HG02885 (cell line): ENCODE measurements around the gene GPR55.

ENCODE experiments used
- ATAC-seq: cut with Tn5 transposase; IDR thresholded peaks from one replicate; pipeline ENCODE4 v1.9.1; 2021; ENCODE audit warnings: mild to moderate bottlenecking; ENCODE audit not compliant: unreplicated experiment, poor library complexity

Gene GPR55

GRCh38 chr2:230921806-230922595, 3.0 kb downstream of the GPR55 start:
- ATAC-seq = no peak

DNA sequence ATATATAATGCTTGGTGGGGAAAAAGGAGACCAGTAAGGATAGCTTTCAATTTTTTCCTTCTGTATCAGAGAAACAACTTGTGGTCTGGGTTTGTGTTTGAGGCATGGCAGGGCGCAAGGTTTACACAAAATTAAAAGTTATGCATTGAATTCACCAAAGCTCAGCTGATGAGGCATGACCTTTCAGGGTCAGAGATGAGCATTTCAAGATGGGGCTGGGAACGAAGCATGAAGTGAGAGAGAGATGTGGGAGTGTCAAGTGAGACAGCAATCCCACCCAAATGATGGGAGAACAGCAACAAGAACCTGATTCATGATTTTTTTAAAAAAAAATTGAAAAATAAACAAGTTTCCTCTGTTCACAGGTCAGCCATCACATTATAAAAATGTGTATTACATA, 4.9 kb downstream of the GPR55 start:
- ATAC-seq = no peak

GRCh38 chr2:230919681-230920080, 5.4 kb downstream of the GPR55 start:
- ATAC-seq = no peak

GRCh38 chr2:230919240-230919639, 5.8 kb downstream of the GPR55 start:
- ATAC-seq = no peak

DNA sequence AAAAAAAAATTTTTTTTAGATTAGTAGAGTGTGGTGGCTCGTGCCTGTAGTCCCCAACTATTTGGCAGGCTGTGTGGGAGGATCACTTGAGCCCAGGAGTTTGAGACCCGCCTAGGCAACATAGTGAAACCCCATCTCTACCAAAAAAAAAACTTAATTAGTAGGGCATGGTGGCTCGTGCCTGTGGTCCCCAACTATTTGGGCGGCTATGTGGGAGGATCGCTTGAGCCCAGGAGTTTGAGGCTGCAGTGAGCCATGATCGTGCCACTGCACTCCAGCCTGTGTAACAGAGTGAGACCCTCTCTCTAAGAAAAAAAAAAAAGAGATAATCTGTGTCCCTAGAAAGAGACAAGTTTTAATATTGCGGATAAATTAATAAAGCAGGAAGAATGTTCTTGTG, 8.8 kb downstream of the GPR55 start:
- ATAC-seq = no peak

- no peak for ATAC-seq
Measured at GRCh38 chr2:230915319-230915718, 9.7 kb downstream of the GPR55 start.

- ATAC-seq = no peak
Measured at GRCh38 chr2:230914886-230915285, 10.2 kb downstream of the GPR55 start.

- ATAC-seq = no peak
Measured at GRCh38 chr2:230913406-230914143, 11.5 kb downstream of the GPR55 start.

- ATAC-seq = no peak
Measured at GRCh38 chr2:230912724-230913123, 12.3 kb downstream of the GPR55 start.

DNA sequence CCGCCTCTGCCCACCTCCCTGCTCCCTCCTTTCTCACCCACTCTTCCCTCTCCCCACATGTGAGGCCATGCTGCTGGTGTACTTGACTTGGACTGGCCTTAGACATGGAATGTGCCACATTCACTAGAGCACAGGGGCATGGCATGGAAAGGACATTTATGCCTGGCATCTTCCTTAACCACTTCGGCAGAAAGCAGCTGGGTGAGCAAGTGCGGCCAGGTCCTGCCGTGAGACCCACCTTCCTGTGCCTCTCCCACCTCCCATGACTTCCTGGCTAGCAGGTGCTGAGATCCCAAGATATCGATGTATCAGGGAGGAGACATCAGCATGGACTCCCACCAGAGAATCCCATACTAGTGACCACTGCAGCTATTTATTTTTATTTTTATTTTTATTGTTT, 13.0 kb downstream of the GPR55 start:
- ATAC-seq = no peak

DNA sequence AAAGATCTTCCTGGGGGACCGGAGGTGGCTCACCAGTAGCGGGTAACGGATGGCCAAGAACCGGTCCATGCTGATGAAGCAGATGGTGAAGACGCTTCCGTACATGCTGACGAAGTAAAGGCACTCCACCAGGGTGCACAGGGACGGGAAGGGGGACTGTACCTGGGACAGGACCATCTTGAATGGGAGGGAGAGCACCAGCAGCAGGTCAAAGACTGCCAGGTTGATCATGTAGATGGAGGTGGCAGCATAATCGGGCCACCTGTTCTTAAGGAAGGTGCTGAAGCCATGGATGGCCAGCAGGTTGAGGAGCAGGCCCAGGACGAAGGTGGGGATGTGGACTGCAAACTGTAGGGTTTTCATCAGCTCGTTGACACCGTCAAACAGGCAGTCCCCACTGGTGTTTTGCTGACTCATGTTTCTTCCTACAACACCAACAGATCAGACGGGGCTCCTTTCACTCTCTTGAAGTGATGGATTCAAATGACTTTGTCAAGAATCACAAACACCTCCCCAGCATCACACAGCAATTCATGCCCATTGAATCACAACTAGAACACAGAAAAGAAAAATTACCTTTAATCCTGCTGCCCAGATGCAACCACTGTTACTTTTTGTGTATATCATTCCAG, 14.4 kb downstream of the GPR55 start:
- no peak for ATAC-seq

GRCh38 chr2:230909841-230910545, 15.0 kb downstream of the GPR55 start:
- ATAC-seq = no peak

DNA sequence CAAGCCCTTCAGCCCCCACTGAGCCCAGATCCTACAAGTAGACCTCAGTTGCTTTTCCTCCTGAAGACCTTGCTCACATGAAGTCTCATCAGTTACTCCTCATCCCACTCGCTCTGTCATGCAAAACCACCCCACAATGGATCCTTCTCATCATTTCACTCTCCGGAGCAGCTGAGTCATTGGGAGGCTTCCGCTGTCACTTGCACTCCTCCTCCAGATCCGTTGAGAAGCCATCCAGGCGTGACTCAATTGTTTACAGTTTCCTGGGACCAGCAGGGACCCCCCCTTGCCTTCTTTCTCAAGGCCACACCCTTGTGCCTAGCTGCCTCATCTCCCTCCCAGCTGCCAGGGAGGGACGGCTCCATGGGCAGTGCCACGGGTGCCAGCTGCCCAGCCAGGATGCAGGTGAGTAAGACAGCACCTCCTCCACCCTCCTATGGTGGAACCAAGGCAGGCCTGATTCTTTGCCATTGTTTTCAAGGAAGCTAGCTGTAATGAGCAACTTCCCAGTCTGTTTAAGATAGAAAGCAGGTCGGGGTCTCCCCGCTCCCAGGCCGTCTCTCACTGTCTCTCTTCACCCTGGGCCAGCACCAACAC, 16.3 kb downstream of the GPR55 start:
- no peak for ATAC-seq

DNA sequence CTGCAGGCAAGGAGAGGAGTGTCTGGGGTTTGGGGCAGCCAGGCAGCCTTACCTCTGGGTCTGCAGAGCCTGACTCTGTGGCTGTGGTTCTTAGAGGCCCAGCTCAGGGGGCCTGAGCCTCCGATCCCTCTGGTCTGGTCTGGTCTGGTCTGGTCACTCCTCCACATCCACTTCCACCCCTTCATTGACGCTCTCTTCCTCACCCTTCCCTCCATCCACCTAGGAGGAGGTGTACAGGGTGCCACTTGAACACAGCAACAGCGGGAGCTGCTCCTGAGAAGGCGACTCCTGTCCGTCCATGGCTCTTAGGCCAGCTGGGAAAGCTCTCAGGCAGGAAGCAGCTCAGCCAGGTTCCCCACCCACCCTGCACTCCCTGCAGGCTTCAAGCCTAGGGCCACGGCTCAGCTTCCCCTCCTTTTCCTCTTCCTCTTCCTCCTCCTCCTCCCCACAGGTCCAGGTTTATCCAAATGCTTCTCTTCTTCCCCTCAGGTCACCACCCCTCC, 16.9 kb downstream of the GPR55 start:
- ATAC-seq = no peak

- ATAC-seq = no peak
Measured at GRCh38 chr2:230907361-230908091, 17.5 kb downstream of the GPR55 start.

DNA sequence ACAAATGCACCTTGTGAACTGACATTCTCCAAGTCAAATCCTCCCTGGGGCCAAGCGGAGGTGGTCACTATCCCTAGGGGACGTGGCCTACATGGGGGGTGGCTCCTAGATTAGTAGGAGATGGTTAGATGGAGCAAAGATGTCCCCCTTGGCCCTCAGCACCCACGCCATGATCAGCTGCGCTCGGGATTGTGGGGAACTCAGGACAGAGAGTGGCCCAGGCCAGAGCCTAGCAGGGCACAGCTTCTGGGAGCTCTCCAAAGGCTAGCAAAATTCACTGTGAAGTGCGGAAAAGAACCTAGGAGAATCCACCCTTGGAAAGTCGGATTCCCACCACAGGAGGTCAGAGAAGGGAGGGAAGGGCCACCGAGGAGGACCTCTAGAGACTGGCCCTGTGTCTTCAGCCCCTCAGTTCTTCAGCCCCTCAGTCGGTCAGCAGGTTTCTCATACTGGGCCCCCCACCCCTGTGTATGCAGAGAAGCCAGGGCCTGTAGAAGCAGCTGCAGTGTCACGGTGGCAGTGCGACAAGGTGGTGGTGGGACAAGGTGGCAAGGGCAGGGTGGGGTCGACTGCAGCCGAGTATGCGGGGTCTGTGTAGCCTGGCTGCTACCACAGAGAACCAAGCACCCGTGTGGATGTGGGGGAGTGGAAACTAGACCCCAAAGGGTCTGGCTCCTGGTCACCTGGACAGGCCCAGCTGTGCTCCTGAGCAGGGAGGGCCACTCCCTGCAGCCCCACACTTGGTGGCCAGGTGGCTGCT, 18.4 kb downstream of the GPR55 start:
- ATAC-seq = no peak

DNA sequence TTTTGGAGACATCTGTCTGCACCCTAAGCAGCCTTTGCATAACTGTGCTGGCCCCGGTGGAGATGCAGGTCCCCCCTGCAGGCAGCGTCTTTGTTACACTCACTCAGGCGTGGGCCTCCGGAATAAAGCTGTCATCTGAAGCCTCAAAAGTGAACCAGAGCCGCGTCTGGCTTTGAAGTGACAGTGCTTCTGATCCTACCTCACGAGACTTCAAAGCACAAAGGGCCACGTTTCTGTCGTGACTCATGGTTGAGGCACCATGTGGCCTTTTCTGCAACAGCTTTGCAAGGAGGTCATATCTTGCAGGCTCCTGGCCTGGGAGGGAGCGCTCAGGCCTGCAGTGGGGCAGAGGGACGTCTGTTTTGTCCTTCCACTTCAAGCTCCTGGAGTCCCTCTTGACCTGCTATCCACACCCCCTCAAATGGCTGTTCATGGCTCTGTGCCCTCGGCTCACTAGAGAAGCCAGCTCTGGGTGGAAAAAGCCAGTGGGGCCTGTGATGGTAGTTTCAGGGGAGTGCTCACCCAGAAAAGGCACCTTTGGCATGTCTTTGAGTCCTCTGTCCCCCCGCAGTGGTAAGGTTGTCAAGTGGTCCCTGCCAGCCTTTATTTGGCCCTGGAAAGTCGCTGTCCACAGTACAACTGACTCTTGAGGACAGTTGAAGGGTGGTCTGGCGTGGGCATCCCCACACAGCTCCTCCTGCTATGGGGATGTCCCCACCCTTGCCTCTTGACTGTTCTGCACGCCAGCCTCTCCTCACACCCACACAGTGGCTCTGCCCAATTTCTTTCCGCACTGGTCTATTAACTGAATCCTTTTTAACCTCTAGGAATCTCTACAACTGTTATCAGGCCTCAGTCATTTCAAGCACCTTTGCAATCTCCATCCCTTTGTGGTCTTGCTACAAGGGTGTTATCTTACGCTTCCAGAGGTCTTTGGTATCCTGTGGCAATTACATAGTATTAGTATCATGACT, 19.3 kb downstream of the GPR55 start:
- ATAC-seq = no peak
